ENCODE measurements around the gene DUSP19.

The DUSP19 gene

GRCh38 chr2:183068561-183068960 is 10.0 kb upstream of the DUSP19 start:
- DNase-seq: no peak

- no peak for DNase-seq
Observed at GRCh38 chr2:183069174-183069573, 9.4 kb upstream of the DUSP19 start.

GRCh38 chr2:183070942-183071844 is 7.4 kb upstream of the DUSP19 start:
- no peak for DNase-seq

GRCh38 chr2:183072177-183072576 is 6.4 kb upstream of the DUSP19 start:
- no peak for DNase-seq

- no peak for DNase-seq
Observed at GRCh38 chr2:183078163-183078463, 434 bp upstream of the DUSP19 start.

GRCh38 chr2:183079139-183079775 is 710 bp downstream of the DUSP19 start:
- no peak for DNase-seq

GRCh38 chr2:183081911-183082310 is 3.4 kb downstream of the DUSP19 start:
- no peak for DNase-seq

GRCh38 chr2:183088061-183088460 is 9.5 kb downstream of the DUSP19 start:
- no peak for DNase-seq

- DNase-seq: no peak
Observed at GRCh38 chr2:183089192-183089851, 10.8 kb downstream of the DUSP19 start.

- DNase-seq: no peak
Observed at GRCh38 chr2:183091318-183091953, 12.9 kb downstream of the DUSP19 start.

GRCh38 chr2:183091954-183092345 is 13.4 kb downstream of the DUSP19 start:
- DNase-seq: no peak

- DNase-seq: no peak
Observed at GRCh38 chr2:183093857-183094657, 15.5 kb downstream of the DUSP19 start.

- DNase-seq: no peak
Observed at GRCh38 chr2:183105402-183106134, 27.0 kb downstream of the DUSP19 start.

- no peak for DNase-seq
Observed at GRCh38 chr2:183112577-183112976, 34.0 kb downstream of the DUSP19 start.

GRCh38 chr2:183113630-183114029 is 35.1 kb downstream of the DUSP19 start:
- DNase-seq: no peak

GRCh38 chr2:183117226-183117625 is 38.7 kb downstream of the DUSP19 start:
- no peak for DNase-seq

- no peak for DNase-seq
Observed at GRCh38 chr2:183123117-183123958, 44.8 kb downstream of the DUSP19 start.

- DNase-seq: no peak
Observed at GRCh38 chr2:183123959-183124221, 45.3 kb downstream of the DUSP19 start.

GRCh38 chr2:183124222-183124956 is 45.8 kb downstream of the DUSP19 start, which contains the start of gene NUP35:
TSS of gene NUP35 (plus strand) at chr2:183124443. CDS start at chr2:183124458, 15 bp downstream.
- peak; percentile 75 for DNase-seq

GRCh38 chr2:183124957-183125255 is 46.4 kb downstream of the DUSP19 start:
- DNase-seq: no peak
